HepG2 (cell line): ENCODE results near the gene ZNF3. TPM values are rescaled to one million over a fixed set of nuclear protein-coding genes. Genes with fewer than 3 reads are reported as not detected.
A peak's percentile ranks its signal among the peaks of the same experiment; 100 is the strongest.

ENCODE experiments used
- ARNTL ChIP-seq: sonication (generic); formaldehyde crosslinking; IDR thresholded peaks from 2 replicates; pipeline ENCODE4 v1.4.0; 2020; ENCODE audit warnings: mild to moderate bottlenecking, missing genetic modification reagents
- ERF ChIP-seq: IDR thresholded peaks from 2 replicates; pipeline ENCODE4 v1.6.1; 2018; ENCODE audit warnings: missing biosample characterization, missing genetic modification reagents
- GATAD1 ChIP-seq: IDR thresholded peaks from 2 replicates; pipeline ENCODE4 v1.6.1; 2016; ENCODE audit warnings: missing genetic modification reagents, missing compliant biosample characterization
- GATAD2A ChIP-seq: IDR thresholded peaks from 2 replicates; pipeline ENCODE4 v1.6.1; 2016
- HDAC2 ChIP-seq: sonication (generic); formaldehyde crosslinking; IDR thresholded peaks from 2 replicates; pipeline ENCODE4 v1.4.0; 2020; ENCODE audit warnings: missing genetic modification reagents
- HNRNPUL1 ChIP-seq: fragments of 200-400 bp; formaldehyde crosslinking; IDR thresholded peaks from 2 replicates; pipeline ENCODE4 v1.6.1; 2017; ENCODE audit warnings: low read depth, mild to moderate bottlenecking, low read length, moderate library complexity
- HOXA3 ChIP-seq: sonication (generic); formaldehyde crosslinking; IDR thresholded peaks from 2 replicates; pipeline ENCODE4 v1.5.0; 2020; ENCODE audit warnings: missing genetic modification reagents
- MEF2D ChIP-seq: sonication (generic); formaldehyde crosslinking; IDR thresholded peaks from 2 replicates; pipeline ENCODE4 v1.5.1; 2020; ENCODE audit warnings: mild to moderate bottlenecking, missing genetic modification reagents
- NCOA2 ChIP-seq: sonication (generic); formaldehyde crosslinking; IDR thresholded peaks from 2 replicates; pipeline ENCODE4 v1.8.0; 2022; ENCODE audit warnings: inconsistent platforms
- NFKB2 ChIP-seq: sonication (generic); formaldehyde crosslinking; IDR thresholded peaks from 2 replicates; pipeline ENCODE4 v1.4.0; 2020; ENCODE audit warnings: missing genetic modification reagents, borderline replicate concordance
- PCBP2 ChIP-seq: fragments of 200-400 bp; formaldehyde crosslinking; optimal IDR thresholded peaks from 2 replicates; pipeline ENCODE3; 2018; ENCODE audit warnings: low read length, low read depth; ENCODE audit not compliant: poor library complexity, severe bottlenecking
- POLR2AphosphoS2 ChIP-seq: IDR thresholded peaks from 2 replicates; pipeline ENCODE4 v1.6.1; 2011; ENCODE audit warnings: low read depth, low read length, improper control_type of control experiment
- SAP130 ChIP-seq: IDR thresholded peaks from 2 replicates; pipeline ENCODE4 v1.6.1; 2016; ENCODE audit warnings: low read depth
- TCF12 ChIP-seq, 2 experiments: fragments of 450-650 bp in 1 of 2; sonication (generic) in 1 of 2; formaldehyde crosslinking in 1 of 2; IDR thresholded peaks; 2 replicates each; pipeline versions ENCODE4 v1.6.1 to v1.8.0; 2017 to 2022; ENCODE audit warnings: antibody characterized with exemption in 1 of 2, mild to moderate bottlenecking in 1 of 2, missing genetic modification reagents in 1 of 2, moderate library complexity in 1 of 2
- TP53 ChIP-seq: sonication (generic); formaldehyde crosslinking; conservative IDR thresholded peaks from 2 replicates; pipeline ENCODE4 v1.4.0; 2020; ENCODE audit warnings: missing genetic modification reagents
- ZNF430 ChIP-seq: sonication (generic); formaldehyde crosslinking; IDR thresholded peaks from 2 replicates; pipeline ENCODE4 v1.9.0; 2021; ENCODE audit warnings: mild to moderate bottlenecking, missing genetic modification reagents
- ZNF563 ChIP-seq: sonication (generic); formaldehyde crosslinking; IDR thresholded peaks from 2 replicates; pipeline ENCODE4 v1.8.0; 2022; ENCODE audit warnings: mild to moderate bottlenecking, moderate library complexity, missing genetic modification reagents
- ZNF670 ChIP-seq: sonication (generic); formaldehyde crosslinking; IDR thresholded peaks from 2 replicates; pipeline ENCODE4 v1.8.0; 2022; ENCODE audit warnings: mild to moderate bottlenecking, missing genetic modification reagents, borderline replicate concordance
- ZNF703 ChIP-seq: sonication (generic); formaldehyde crosslinking; IDR thresholded peaks from 2 replicates; pipeline ENCODE4 v1.5.1; 2020; ENCODE audit warnings: missing genetic modification reagents, mild to moderate bottlenecking, moderate library complexity, borderline replicate concordance
- ZNF773 ChIP-seq: sonication (generic); formaldehyde crosslinking; IDR thresholded peaks from 2 replicates; pipeline ENCODE4 v1.4.0; 2020; ENCODE audit warnings: missing genetic modification reagents, borderline replicate concordance
- ZNF878 ChIP-seq: sonication (generic); formaldehyde crosslinking; IDR thresholded peaks from 2 replicates; pipeline ENCODE4 v1.8.1; 2023; ENCODE audit warnings: mild to moderate bottlenecking, missing genetic modification reagents, moderate library complexity
- polyA plus RNA-seq, 8 experiments: library from polyadenylated mRNA; depleted of rRNA in 3 of 8; stranded (reverse) in 7 of 8; unstranded in 1 of 8; fragments of >200 nt; fragmentation: Illumina TruSeq in 4 of 8; extraction: Trizol in 4 of 8; gene quantifications; 2 replicates each; pipeline versions ENCODE4 v1.2.1 to v1.2.3, GENCODE V29; 2011 to 2016; ENCODE audit warnings: low read depth in 4 of 8, missing spikeins in 1 of 8, mixed read lengths in 1 of 8; ENCODE audit not compliant: insufficient read depth in 1 of 8
- total RNA-seq, 5 experiments: library from RNA; depleted of rRNA; stranded (reverse); fragments of >200 nt; fragmentation: Illumina TruSeq; extraction: Trizol; gene quantifications; 2 replicates each; pipeline ENCODE4 v1.2.3, GENCODE V29; 2016; ENCODE audit warnings: low read depth in 1 of 5
- TF ChIP-seq, protein P1 (sequence below): sonication (generic); formaldehyde crosslinking; IDR thresholded peaks from 2 replicates; pipeline ENCODE4 v1.4.0; 2020; ENCODE audit warnings: low read depth, missing genetic modification reagents
- TF ChIP-seq, protein P2 (sequence below): sonication (generic); formaldehyde crosslinking; IDR thresholded peaks from 2 replicates; pipeline ENCODE4 v1.5.1; 2020; ENCODE audit warnings: mild to moderate bottlenecking, missing genetic modification reagents, moderate library complexity

ZNF3 gene
- total and polyA plus RNA-seq, 2 of the 13 experiments (the other 11 are each of a cell fraction or from before 2014, with no cell fraction given), result 33.7 to 56.9 TPM

DNA sequence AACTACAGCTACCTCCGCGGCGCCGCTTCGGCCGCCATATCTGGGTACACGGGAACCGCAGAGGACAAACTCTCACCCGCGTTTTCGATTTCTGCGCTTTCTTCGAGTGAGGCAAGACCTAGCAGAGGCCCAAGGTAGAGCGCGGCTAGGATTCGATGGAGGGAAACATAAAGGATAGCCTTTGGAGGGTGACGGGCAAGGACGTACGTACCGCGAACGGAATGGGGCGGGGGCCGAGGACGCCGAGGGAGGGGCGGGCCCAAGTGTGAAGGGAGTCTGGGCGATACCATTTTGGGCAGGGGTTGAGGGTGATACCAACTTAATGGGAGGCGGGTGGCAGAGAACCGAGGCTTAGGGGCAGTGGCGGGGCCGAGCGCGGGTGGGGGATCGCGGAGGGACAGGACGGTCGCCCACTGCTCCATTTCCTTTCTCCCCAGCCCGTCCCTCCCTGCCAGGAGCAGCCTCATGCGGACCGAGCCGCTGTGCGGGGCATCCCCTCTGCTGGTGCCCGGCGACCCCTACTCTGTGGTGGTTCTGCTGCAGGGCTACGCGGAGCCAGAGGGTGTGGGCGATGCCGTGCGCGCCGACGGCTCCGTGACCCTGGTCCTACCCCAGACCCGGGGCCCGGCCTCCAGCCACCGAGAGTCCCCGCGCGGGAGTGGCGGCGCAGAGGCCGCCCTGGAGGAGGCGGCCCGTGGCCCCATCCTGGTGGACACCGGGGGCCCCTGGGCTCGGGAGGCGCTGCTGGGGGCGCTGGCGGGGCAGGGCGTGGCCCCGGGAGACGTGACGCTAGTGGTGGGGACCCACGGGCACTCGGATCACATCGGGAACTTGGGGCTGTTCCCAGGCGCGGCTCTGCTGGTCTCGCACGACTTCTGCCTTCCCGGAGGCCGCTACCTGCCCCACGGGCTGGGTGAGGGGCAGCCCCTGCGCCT lies 45.7 kb upstream of the ZNF3 start, which contains the start of gene MBLAC1 (continued):
- TF ChIP-seq, protein P1, sequence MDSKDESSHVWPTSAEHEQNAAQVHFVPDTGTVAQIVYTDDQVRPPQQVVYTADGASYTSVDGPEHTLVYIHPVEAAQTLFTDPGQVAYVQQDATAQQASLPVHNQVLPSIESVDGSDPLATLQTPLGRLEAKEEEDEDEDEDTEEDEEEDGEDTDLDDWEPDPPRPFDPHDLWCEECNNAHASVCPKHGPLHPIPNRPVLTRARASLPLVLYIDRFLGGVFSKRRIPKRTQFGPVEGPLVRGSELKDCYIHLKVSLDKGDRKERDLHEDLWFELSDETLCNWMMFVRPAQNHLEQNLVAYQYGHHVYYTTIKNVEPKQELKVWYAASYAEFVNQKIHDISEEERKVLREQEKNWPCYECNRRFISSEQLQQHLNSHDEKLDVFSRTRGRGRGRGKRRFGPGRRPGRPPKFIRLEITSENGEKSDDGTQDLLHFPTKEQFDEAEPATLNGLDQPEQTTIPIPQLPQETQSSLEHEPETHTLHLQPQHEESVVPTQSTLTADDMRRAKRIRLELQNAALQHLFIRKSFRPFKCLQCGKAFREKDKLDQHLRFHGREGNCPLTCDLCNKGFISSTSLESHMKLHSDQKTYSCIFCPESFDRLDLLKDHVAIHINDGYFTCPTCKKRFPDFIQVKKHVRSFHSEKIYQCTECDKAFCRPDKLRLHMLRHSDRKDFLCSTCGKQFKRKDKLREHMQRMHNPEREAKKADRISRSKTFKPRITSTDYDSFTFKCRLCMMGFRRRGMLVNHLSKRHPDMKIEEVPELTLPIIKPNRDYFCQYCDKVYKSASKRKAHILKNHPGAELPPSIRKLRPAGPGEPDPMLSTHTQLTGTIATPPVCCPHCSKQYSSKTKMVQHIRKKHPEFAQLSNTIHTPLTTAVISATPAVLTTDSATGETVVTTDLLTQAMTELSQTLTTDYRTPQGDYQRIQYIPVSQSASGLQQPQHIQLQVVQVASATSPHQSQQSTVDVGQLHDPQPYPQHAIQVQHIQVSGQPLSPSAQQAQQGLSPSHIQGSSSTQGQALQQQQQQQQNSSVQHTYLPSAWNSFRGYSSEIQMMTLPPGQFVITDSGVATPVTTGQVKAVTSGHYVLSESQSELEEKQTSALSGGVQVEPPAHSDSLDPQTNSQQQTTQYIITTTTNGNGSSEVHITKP, result peak; percentile 100
- TF ChIP-seq NFKB2 (CRISPR knock-in tag) (no peak), ZNF430 (CRISPR knock-in tag) (peak; percentile 13), HDAC2 (CRISPR knock-in tag) (peak; percentile 6; the same call in 1 of the 2 replicates), ARNTL (CRISPR knock-in tag) (0 out of 2 replicates have a peak, but pooled peaks have one; percentile 8), ZNF670 (peak; percentile 96), ZNF563 (peak; percentile 66; the same call in 1 of the 2 replicates), MEF2D (CRISPR knock-in tag) (peak; percentile 68), ERF (0 out of 2 replicates have a peak, but pooled peaks have one; percentile 51), HNRNPUL1 (no peak), ZNF773 (CRISPR knock-in tag) (peak; percentile 33; the same call in 1 of the 2 replicates), PCBP2 (no peak), ZNF703 (CRISPR knock-in tag) (peak; percentile 68; the same call in 1 of the 2 replicates), GATAD1 (CRISPR knock-in tag) (peak; percentile 18; the same call in 1 of the 2 replicates), TP53 (CRISPR knock-in tag) (peak; percentile 58; the same call in 1 of the 2 replicates), POLR2AphosphoS2 (0 out of 2 replicates have a peak, but pooled peaks have one; percentile 41), SAP130 (CRISPR knock-in tag) (peak; percentile 77; the same call in 1 of the 2 replicates), GATAD2A (CRISPR knock-in tag) (no peak; the same call in 1 of the 2 replicates), ZNF878 (no peak), TCF12 (IDR thresholded peaks at IDR 0.05) (no peak), TCF12 (CRISPR knock-in tag; IDR thresholded peaks at IDR 0.05) (0 out of 2 replicates have a peak, but pooled peaks have one; percentile 30), NCOA2 (CRISPR knock-in tag) (peak; percentile 20; the same call in 1 of the 2 replicates), HOXA3 (CRISPR knock-in tag) (peak; percentile 73)
- TF ChIP-seq, protein P2, sequence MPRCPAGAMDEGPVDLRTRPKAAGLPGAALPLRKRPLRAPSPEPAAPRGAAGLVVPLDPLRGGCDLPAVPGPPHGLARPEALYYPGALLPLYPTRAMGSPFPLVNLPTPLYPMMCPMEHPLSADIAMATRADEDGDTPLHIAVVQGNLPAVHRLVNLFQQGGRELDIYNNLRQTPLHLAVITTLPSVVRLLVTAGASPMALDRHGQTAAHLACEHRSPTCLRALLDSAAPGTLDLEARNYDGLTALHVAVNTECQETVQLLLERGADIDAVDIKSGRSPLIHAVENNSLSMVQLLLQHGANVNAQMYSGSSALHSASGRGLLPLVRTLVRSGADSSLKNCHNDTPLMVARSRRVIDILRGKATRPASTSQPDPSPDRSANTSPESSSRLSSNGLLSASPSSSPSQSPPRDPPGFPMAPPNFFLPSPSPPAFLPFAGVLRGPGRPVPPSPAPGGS, result 0 out of 2 replicates have a peak, but pooled peaks have one; percentile 71
